DMS 273 (cell line): ENCODE data around the gene ITSN1.
"Not testable (repeated sequence)": the region's sequence is repeated elsewhere in the genome, so short reads cannot be mapped to it uniquely, and the experiment has no call there.

Source experiments
- DNase-seq: peaks from one replicate; lab custom pipeline; 2025; ENCODE audit not compliant: unreplicated experiment; lab: John Stamatoyannopoulos, UW

ITSN1 gene

GRCh38 chr21:33857846-33858666 is 215.8 kb downstream of the ITSN1 start:
- no peak for DNase-seq

- no peak for DNase-seq
These were observed 216.5 kb downstream of the ITSN1 start for GRCh38 chr21:33858667-33859372.

GRCh38 chr21:33859373-33860102 is 217.2 kb downstream of the ITSN1 start:
- no peak for DNase-seq

GRCh38 chr21:33860332-33860879 is 218.1 kb downstream of the ITSN1 start:
- no peak for DNase-seq

GRCh38 chr21:33861125-33861524 is 218.8 kb downstream of the ITSN1 start:
- peak; percentile 31 for DNase-seq

GRCh38 chr21:33863191-33863590 is 220.9 kb downstream of the ITSN1 start:
- DNase-seq, result not testable (repeated sequence)

GRCh38 chr21:33864150-33864549 is 221.8 kb downstream of the ITSN1 start:
- DNase-seq, result no peak

- DNase-seq, result no peak
These were observed 222.9 kb downstream of the ITSN1 start for GRCh38 chr21:33865176-33865575.

GRCh38 chr21:33865996-33866575 is 223.8 kb downstream of the ITSN1 start:
- DNase-seq, result no peak

- DNase-seq, result no peak
These were observed 224.5 kb downstream of the ITSN1 start for GRCh38 chr21:33866826-33867225.

GRCh38 chr21:33867868-33868267 is 225.6 kb downstream of the ITSN1 start:
- not testable (repeated sequence) for DNase-seq

- no peak for DNase-seq
These were observed 227.6 kb downstream of the ITSN1 start for GRCh38 chr21:33869873-33870272.

GRCh38 chr21:33870768-33871167 is 228.5 kb downstream of the ITSN1 start:
- DNase-seq, result no peak

GRCh38 chr21:33871171-33871570 is 228.9 kb downstream of the ITSN1 start:
- no peak for DNase-seq

GRCh38 chr21:33872881-33873515 is 230.7 kb downstream of the ITSN1 start:
- DNase-seq, result no peak

- no peak for DNase-seq
These were observed 231.9 kb downstream of the ITSN1 start for GRCh38 chr21:33874161-33874560.

- DNase-seq, result no peak
These were observed 232.9 kb downstream of the ITSN1 start for GRCh38 chr21:33875026-33875695.

GRCh38 chr21:33878824-33879223 is 236.5 kb downstream of the ITSN1 start:
- DNase-seq, result no peak

GRCh38 chr21:33880626-33881025 is 238.3 kb downstream of the ITSN1 start:
- DNase-seq, result no peak
